GM18867 (cell line): ENCODE results near the gene PITX3.

ENCODE experiments used
- ATAC-seq: cut with Tn5 transposase; IDR thresholded peaks from one replicate; pipeline ENCODE4 v1.9.1; 2021; ENCODE audit warnings: mild to moderate bottlenecking, moderate library complexity; ENCODE audit not compliant: unreplicated experiment

Gene PITX3

GRCh38 chr10:102185811-102186527 lies 55.3 kb downstream of the PITX3 start:
- ATAC-seq, result no peak

GRCh38 chr10:102185272-102185671 lies 56.0 kb downstream of the PITX3 start:
- no peak for ATAC-seq

GRCh38 chr10:102184606-102185005 lies 56.7 kb downstream of the PITX3 start:
- no peak for ATAC-seq
